Testis (tissue), 3 donors: ENCODE measurements around the gene NEK7. TPM values are rescaled to one million over a fixed set of nuclear protein-coding genes. Genes with fewer than 3 reads are reported as not detected.

ENCODE experiments used
- DNase-seq: peaks from one replicate; pipeline ENCODE4 v3.0.0-alpha.2; 2019
- H3K27ac ChIP-seq, 2 donors: fragments of 200-600 bp; sonication (generic); one replicate each; pipeline ENCODE4 v1.5.1; 2019
- H3K27me3 ChIP-seq: fragments of 200-600 bp; sonication (generic); one replicate; pipeline ENCODE4 v1.5.1; 2019
- H3K36me3 ChIP-seq: fragments of 200-600 bp; sonication (generic); one replicate; pipeline ENCODE4 v1.5.1; 2017; ENCODE audit warnings: low read depth; ENCODE audit errors: missing control alignments
- H3K4me1 ChIP-seq: fragments of 200-600 bp; sonication (generic); one replicate; pipeline ENCODE4 v1.5.1; 2019
- H3K4me3 ChIP-seq, 2 donors: fragments of 200-600 bp; sonication (generic); one replicate each; pipeline ENCODE4 v1.5.1; 2017 to 2019
- H3K9me3 ChIP-seq: fragments of 200-600 bp; sonication (generic); one replicate; pipeline ENCODE4 v1.5.1; 2017
- POLR2A ChIP-seq: fragments of 450-650 bp; IDR thresholded peaks from one replicate; pipeline ENCODE4 v1.6.1; 2017; ENCODE audit warnings: antibody characterized with exemption, mild to moderate bottlenecking, moderate library complexity
- WGBS, 2 donors: methylation state at CpG; one replicate each; pipeline ENCODE4 v1.1.5; 2018; 5-methylcytosine and 5-hydroxymethylcytosine counted together
- intact Hi-C: fragments of 100-400 bp; cut with DNase I; formaldehyde crosslinking; loops from one replicate; pipeline ENCODE4 v1.15.1; 2023; ENCODE audit warnings: low total_unique reads
- polyA plus RNA-seq: library from polyadenylated mRNA; stranded (reverse); fragments of 350-450 nt; fragmentation: Illumina TruSeq; extraction: RNeasy Lipid Tissue Mini Kit (QIAGEN cat#74804); gene quantifications from one replicate; pipeline ENCODE4 v1.2.3, GENCODE V29; 2014; ENCODE audit warnings: low read depth, low replicate concordance; ENCODE audit not compliant: insufficient read depth
- total RNA-seq, 2 donors: library from RNA; depleted of rRNA; stranded (reverse); fragments of >200 nt; gene quantifications; one replicate each; pipeline ENCODE4 v1.2.3, GENCODE V29; 2016
- TF ChIP-seq, protein P1 (sequence below), 3 experiments: fragments of 450-650 bp in 2 of 3; fragments of 200-600 bp in 1 of 3; sonication (generic) in 1 of 3; IDR thresholded peaks; one replicate each; pipeline ENCODE4 v1.5.1; 2016 to 2019; ENCODE audit warnings: antibody characterized with exemption in 3 of 3, mild to moderate bottlenecking in 2 of 3, moderate library complexity in 1 of 3

The NEK7 gene
- total and polyA plus RNA-seq, 3 donors from 2014 or later = 22.1 to 59.3 (median 59.1) TPM

DNA sequence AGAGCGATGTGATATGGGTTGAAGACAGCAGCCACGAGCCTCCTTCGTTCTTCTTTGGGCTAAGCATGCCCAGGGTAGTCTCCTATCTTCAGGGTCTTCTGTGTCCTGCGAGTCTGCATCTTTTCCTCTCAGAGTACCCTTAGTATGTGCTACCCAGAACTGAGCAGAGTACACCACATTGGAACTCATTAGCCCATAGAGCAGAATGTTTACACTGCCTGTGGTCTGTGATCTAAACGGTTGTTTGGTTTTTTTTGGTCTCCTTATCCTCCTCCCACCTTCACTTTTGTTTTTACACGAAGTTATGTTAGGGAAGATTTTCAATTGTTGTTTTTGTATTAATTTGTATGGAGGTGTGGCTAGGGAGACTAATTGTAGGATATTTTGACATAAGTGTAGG lies 126.4 kb downstream of the NEK7 start:
- WGBS, 2 donors = 47 to 49% methylated on average over 6 of the region's 6 CpGs
- Histone ChIP-seq H3K4me1 (peaks cover 2% of the 10 kb centered on the region), H3K4me3 (no peak overlapping the region), H3K27me3 (no peaks in the 10 kb centered on the region), H3K9me3 (no peaks in the 10 kb centered on the region), H3K36me3 (no peaks in the 10 kb centered on the region), H3K27ac (no peak overlapping the region)
- intact Hi-C loops = no loop called here
- TF ChIP-seq POLR2A = no peak
- TF ChIP-seq, protein P1, sequence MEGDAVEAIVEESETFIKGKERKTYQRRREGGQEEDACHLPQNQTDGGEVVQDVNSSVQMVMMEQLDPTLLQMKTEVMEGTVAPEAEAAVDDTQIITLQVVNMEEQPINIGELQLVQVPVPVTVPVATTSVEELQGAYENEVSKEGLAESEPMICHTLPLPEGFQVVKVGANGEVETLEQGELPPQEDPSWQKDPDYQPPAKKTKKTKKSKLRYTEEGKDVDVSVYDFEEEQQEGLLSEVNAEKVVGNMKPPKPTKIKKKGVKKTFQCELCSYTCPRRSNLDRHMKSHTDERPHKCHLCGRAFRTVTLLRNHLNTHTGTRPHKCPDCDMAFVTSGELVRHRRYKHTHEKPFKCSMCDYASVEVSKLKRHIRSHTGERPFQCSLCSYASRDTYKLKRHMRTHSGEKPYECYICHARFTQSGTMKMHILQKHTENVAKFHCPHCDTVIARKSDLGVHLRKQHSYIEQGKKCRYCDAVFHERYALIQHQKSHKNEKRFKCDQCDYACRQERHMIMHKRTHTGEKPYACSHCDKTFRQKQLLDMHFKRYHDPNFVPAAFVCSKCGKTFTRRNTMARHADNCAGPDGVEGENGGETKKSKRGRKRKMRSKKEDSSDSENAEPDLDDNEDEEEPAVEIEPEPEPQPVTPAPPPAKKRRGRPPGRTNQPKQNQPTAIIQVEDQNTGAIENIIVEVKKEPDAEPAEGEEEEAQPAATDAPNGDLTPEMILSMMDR (IDR thresholded peaks at IDR 0.05) = no peak
- no peak for DNase-seq

GRCh38 chr1:198287916-198288315 lies 131.1 kb downstream of the NEK7 start:
- peaks cover 2% of the 10 kb centered on the region for H3K4me1 ChIP-seq
- DNase-seq = no peak
- intact Hi-C loops = no loop called here
- no peaks in the 10 kb centered on the region for H3K27me3 ChIP-seq
- no peaks in the 10 kb centered on the region for H3K36me3 ChIP-seq
- no peak for TF ChIP-seq POLR2A
- TF ChIP-seq, protein P1 (IDR thresholded peaks at IDR 0.05) = no peak
- no peak overlapping the region for H3K27ac ChIP-seq
- WGBS, 2 donors = 71 to 74% methylated on average over 4 of the region's 4 CpGs
- H3K9me3 ChIP-seq = no peaks in the 10 kb centered on the region
- no peak overlapping the region for H3K4me3 ChIP-seq

DNA sequence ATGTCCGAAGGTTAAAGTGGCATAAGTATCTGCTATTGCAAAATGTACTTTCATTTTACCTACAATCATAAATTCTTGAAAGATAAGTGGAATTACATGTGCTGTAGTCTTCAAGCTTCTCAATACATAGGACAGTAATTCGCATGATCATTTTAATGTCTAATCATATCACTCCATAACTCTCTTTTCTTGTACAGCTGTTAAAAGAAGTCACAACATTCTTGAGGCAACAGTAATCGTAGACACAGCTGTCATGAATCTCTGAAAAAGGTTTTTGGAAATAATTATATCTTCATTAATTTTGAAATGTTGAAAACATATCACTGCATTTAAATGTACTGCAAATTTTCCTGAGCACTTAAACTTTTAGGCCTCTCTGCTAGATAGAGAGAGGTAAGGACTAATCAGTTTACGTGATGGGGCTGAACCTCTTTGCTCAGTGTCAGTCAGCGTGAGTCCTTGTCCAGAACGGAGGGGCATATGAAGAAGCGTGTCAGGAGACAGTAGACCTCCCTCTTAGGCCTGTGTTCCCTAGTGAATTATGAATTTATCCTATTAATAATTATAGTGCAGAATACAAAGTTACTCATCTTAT lies 133.4 kb downstream of the NEK7 start:
- WGBS, 2 donors = 90 to 91% methylated on average over 7 of the region's 7 CpGs
- no peaks in the 10 kb centered on the region for H3K4me1 ChIP-seq
- DNase-seq = no peak
- no peak overlapping the region for H3K4me3 ChIP-seq
- intact Hi-C loops = no loop called here
- no peaks in the 10 kb centered on the region for H3K9me3 ChIP-seq
- H3K27me3 ChIP-seq = no peaks in the 10 kb centered on the region
- no peaks in the 10 kb centered on the region for H3K36me3 ChIP-seq
- TF ChIP-seq, protein P1 (IDR thresholded peaks at IDR 0.05) = no peak
- TF ChIP-seq POLR2A = no peak
- H3K27ac ChIP-seq = no peak overlapping the region

- Histone ChIP-seq H3K27me3 (no peaks in the 10 kb centered on the region), H3K4me1 (no peaks in the 10 kb centered on the region), H3K9me3 (no peaks in the 10 kb centered on the region), H3K36me3 (no peaks in the 10 kb centered on the region), H3K4me3 (no peak overlapping the region), H3K27ac (no peak overlapping the region)
- no peak for TF ChIP-seq POLR2A
- TF ChIP-seq, protein P1 (IDR thresholded peaks at IDR 0.05) = no peak
- DNase-seq = no peak
- intact Hi-C loops = no loop called here
Measured at GRCh38 chr1:198291036-198291435, 134.2 kb downstream of the NEK7 start.

DNA sequence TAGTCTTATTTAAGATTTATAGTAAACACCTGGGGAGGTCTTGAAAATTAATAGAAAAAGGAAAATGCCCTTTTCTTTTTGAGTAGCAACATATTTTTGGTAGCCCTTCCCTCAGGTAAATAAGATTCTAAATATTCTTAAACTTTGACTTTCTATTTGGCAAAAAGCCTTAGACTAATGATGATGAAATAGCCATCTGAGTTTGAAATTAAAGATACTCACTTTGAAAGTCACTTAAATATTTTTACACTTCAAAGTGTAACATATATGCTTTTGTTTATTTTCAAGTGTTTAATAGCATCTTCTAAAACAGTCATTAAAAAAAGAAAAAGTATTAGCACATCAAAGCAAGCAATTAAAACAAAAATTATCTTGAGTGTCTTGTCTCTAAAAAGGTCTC lies 135.1 kb downstream of the NEK7 start:
- Histone ChIP-seq H3K9me3 (no peaks in the 10 kb centered on the region), H3K27ac (no peak overlapping the region), H3K27me3 (no peaks in the 10 kb centered on the region), H3K4me3 (no peak overlapping the region), H3K36me3 (no peaks in the 10 kb centered on the region), H3K4me1 (no peaks in the 10 kb centered on the region)
- intact Hi-C loops = no loop called here
- TF ChIP-seq, protein P1 (IDR thresholded peaks at IDR 0.05) = no peak
- no peak for TF ChIP-seq POLR2A
- DNase-seq = no peak
